ENCODE results near the gene LMO2.

- no peak for TF ChIP-seq CTCF (IDR thresholded peaks at IDR 0.05)
- no peak for TF ChIP-seq POLR2A (IDR thresholded peaks at IDR 0.05)
Measured at GRCh38 chr11:33891714-33892327, at the start of gene LMO2.
